NT2/D1 (cell line): ENCODE results near the gene ESAM.

Experiments
- SUZ12 ChIP-seq: IDR thresholded peaks from 2 replicates; pipeline ENCODE4 v1.6.1; 2011; ENCODE audit not compliant: insufficient read length, insufficient read depth; ENCODE audit errors: extremely low read depth
- YY1 ChIP-seq: IDR thresholded peaks from 2 replicates; pipeline ENCODE4 v1.6.1; 2011; ENCODE audit not compliant: insufficient read length, insufficient read depth

DNA sequence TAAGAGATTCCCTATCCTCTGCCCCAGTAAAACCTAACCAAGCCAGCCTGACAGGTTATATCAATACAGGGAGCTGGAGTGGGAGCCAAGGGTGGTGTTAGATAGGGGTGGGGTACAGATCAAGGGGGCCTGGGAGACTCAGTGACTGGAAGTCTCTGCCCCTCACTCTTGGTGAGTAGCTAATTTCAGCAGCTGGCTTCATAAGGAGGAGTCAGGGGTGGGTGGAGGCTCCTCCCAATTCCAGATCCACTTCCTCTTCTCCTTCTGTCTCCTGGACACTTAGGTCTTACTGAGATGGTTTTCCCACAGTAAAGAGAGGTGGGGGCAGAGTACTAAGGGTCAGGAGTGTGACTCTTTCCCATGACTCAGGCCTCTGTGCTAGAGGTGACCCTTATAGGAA lies 8.9 kb downstream of the ESAM start:
- TF ChIP-seq SUZ12 (no peak), YY1 (no peak)
